ENCODE results near the gene SCLT1.
A peak's percentile ranks its signal among the peaks of the same experiment; 100 is the strongest.

SCLT1 gene

DNA sequence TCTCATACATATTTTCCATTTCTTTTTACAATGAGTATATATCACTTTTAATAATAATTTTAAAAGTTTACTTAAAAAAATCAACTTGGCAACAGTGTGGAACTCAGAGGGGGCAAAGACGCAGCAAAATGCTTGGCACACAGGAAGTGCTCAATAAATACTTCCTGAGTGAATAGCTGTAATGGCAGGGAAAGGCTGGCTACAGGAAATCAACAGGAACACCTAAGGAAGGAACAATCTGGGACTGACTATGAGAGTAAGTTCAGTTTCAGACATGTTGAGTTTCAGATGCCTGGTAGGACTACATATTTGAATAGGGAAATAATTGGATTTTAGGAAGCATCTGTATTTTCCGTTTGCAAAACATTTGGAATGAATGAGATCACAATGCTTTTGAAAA is 137.6 kb downstream of the SCLT1 start:
- in situ Hi-C loops (cut with HindIII; ENCODE audit: low sequenced_read_pairs): no loop called here
- TF ChIP-seq CTCF (IDR thresholded peaks at IDR 0.05; ENCODE audit: low read depth, low read length): no peak
- H3K4me3 ChIP-seq (ENCODE audit: low read depth, low read length): no peak overlapping the region
- no peak for DNase-seq (ENCODE audit: low read depth, low spot score)

DNA sequence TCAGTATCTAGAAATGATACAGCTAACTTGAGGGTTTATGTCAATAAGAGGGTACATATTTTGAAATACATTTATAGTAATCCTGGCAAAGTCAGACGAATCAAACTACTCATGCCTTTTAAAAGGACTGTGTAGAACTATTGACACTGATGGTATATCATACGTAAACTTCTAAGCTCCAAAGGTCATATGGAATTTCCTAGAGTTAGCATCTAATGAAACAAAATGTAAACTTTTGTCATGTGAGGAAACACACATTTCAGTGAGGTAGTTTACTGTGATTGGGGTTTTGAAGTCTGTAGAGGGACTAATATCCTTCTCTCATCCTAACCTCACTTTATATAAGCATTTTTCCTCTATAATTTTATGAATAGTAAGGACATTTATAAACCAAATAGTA is 138.4 kb downstream of the SCLT1 start:
- in situ Hi-C loops (cut with HindIII; ENCODE audit: low sequenced_read_pairs): no loop called here
- no peak overlapping the region for H3K4me3 ChIP-seq (ENCODE audit: low read depth, low read length)

DNA sequence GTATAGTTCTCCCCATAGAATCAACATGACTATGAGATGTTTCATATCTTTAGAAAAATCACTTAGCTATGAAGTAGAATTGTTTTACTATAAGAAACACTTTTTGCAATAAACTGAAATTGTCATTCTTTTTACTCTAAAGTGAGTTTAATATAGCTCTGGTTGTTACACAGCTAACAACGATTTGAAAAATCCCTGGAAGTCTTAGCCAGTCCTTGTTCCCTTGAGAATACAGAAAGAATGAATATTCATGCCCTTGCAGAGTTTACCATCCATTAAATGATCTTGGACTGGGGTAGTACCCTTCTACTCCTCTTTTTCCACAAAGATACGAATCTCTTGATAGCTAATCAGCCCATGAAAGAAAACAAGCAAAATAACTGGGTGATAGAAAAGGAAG is 142.0 kb downstream of the SCLT1 start:
- TF ChIP-seq CTCF (IDR thresholded peaks at IDR 0.05; ENCODE audit: low read depth, low read length): no peak
- no peak overlapping the region for H3K4me3 ChIP-seq (ENCODE audit: low read depth, low read length)
- DNase-seq (ENCODE audit: low read depth, low spot score): no peak
- in situ Hi-C loops (cut with HindIII; ENCODE audit: low sequenced_read_pairs): no loop called here

More for the DNA sequence above, 138.4 kb downstream of the SCLT1 start:
- TF ChIP-seq CTCF (IDR thresholded peaks at IDR 0.05; ENCODE audit: low read depth, low read length): no peak
- no peak for DNase-seq (ENCODE audit: low read depth, low spot score)

DNA sequence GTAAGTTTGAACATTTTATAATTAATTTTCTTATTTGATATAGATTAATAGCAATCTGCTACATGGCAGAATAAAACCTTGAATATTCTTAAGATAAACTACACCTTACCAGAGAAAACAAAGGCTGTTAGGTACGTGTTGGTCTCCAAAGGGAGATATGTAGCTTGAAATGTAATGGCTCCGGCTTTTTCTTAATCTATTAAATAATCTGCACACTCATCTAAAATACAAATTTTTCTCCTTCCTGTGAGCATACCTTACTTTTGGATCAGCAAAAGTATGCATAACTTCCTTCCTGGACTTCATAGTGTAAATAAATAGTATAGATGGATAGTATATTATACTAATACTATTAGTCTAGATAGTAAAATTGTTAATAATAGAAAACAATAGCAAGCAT is 142.5 kb downstream of the SCLT1 start:
- in situ Hi-C loops (cut with HindIII; ENCODE audit: low sequenced_read_pairs): no loop called here
- TF ChIP-seq CTCF (IDR thresholded peaks at IDR 0.05; ENCODE audit: low read depth, low read length): no peak
- no peak for DNase-seq (ENCODE audit: low read depth, low spot score)
- H3K4me3 ChIP-seq (ENCODE audit: low read depth, low read length): no peak overlapping the region

GRCh38 chr4:128946916-128947315 is 146.4 kb downstream of the SCLT1 start:
- no peak for TF ChIP-seq CTCF (IDR thresholded peaks at IDR 0.05; ENCODE audit: low read depth, low read length)
- in situ Hi-C loops (cut with HindIII; ENCODE audit: low sequenced_read_pairs): no loop called here
- no peak overlapping the region for H3K4me3 ChIP-seq (ENCODE audit: low read depth, low read length)
- DNase-seq (ENCODE audit: low read depth, low spot score): no peak

DNA sequence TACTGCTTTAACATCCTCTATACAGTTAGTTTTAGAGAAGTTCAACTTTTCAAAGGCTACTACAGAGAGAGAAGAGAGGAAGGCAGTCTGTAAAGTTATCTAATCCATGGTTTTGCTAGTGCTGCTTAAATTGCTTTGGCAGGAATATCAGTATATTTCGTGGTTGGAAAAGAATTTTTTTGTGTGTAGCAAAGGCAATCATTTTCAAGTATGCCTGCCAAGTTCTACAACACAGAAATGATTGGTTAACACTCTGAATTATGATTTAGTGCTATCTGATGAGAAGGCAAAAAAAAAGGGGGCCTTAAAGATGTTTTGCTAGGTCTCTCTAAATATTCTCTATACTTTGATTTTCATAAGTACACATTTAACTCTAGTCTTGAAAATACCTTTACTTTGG is 150.7 kb downstream of the SCLT1 start:
- peak; percentile 42 for DNase-seq (ENCODE audit: low read depth, low spot score)
- TF ChIP-seq CTCF (IDR thresholded peaks at IDR 0.05; ENCODE audit: low read depth, low read length): no peak
- in situ Hi-C loops (cut with HindIII; ENCODE audit: low sequenced_read_pairs): no loop called here
- H3K4me3 ChIP-seq (ENCODE audit: low read depth, low read length): no peak overlapping the region

- in situ Hi-C loops (cut with HindIII; ENCODE audit: low sequenced_read_pairs): no loop called here
- peak; percentile 6 for DNase-seq (ENCODE audit: low read depth, low spot score)
- no peak for TF ChIP-seq CTCF (IDR thresholded peaks at IDR 0.05; ENCODE audit: low read depth, low read length)
- no peak overlapping the region for H3K4me3 ChIP-seq (ENCODE audit: low read depth, low read length)
Observed at GRCh38 chr4:128940971-128941370, 152.4 kb downstream of the SCLT1 start.

Data from astrocyte of the spinal cord (primary cell).